ENCODE data around the gene STAU1.

DNA sequence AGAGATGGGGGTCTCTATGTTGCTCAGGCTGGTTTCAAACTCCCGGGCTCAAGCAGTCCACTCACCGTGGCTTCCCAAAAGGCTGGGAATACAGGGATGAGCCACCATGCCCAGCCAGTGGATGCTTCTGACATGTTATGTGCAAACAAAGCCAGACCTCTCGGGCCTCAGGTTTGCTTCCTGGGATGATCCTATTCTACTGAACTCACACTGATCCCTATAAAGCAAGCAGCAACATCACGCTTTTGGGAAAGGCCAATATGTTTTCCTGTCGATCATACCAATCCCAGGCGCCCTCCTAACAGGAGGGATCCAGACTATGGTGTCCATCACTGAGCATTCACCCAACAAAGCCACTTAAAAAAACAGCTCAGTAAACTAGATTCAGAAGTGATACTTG lies 81.8 kb downstream of the STAU1 start:
- TF ChIP-seq, protein P1, sequence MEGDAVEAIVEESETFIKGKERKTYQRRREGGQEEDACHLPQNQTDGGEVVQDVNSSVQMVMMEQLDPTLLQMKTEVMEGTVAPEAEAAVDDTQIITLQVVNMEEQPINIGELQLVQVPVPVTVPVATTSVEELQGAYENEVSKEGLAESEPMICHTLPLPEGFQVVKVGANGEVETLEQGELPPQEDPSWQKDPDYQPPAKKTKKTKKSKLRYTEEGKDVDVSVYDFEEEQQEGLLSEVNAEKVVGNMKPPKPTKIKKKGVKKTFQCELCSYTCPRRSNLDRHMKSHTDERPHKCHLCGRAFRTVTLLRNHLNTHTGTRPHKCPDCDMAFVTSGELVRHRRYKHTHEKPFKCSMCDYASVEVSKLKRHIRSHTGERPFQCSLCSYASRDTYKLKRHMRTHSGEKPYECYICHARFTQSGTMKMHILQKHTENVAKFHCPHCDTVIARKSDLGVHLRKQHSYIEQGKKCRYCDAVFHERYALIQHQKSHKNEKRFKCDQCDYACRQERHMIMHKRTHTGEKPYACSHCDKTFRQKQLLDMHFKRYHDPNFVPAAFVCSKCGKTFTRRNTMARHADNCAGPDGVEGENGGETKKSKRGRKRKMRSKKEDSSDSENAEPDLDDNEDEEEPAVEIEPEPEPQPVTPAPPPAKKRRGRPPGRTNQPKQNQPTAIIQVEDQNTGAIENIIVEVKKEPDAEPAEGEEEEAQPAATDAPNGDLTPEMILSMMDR (IDR thresholded peaks at IDR 0.05): no peak
- TF ChIP-seq EZH2phosphoT487 (IDR thresholded peaks at IDR 0.05): no peak

Measured in neural progenitor cell (in vitro differentiated cells).